ENCODE measurements around the gene ADAMTS12.
A peak's percentile ranks its signal among the peaks of the same experiment; 100 is the strongest.

ADAMTS12 gene

GRCh38 chr5:33745101-33745770 is 146.6 kb downstream of the ADAMTS12 start:
- DNase-seq, result no peak

DNA sequence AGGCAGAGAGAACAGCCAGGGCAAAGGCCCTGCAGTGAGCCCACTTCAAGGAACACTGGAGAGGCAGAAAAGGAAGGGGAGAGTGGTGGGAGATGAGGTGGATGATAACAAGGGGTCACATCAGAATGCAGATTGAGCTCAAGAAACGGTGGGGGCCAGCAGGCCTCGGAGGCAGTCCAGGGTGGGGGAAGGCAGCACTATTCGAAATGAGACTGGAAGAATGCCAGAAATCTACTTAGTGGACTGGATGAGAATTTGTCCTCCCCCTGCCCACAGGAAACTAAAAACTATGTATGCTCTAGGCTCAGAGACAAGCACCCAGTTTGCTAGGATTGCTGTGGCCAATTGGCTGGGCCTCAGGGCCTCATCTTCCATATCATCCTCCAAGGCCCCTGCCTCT is 148.7 kb downstream of the ADAMTS12 start:
- no peak for DNase-seq

DNA sequence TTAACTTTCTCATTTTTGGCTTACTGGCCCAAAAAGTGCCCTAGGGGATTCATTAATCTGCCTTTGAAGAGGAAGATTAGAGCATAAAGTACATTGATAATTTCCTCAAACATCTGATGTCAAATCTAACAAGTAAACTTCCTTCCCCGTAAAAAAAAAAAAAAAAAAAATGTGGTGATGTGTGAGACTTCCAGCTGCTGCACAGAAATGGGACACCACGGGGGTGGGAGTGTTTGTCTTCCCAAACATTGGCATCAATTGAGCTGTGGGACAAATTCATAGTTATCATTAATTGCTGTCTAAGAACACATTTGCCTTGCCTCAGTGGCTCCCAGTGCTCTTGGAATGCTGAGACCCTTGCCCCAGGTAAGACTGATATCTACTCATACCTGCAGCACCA is 149.6 kb downstream of the ADAMTS12 start:
- no peak for DNase-seq

GRCh38 chr5:33738967-33739366 is 152.8 kb downstream of the ADAMTS12 start:
- no peak for DNase-seq

- DNase-seq, result no peak
Observed at GRCh38 chr5:33738097-33738496, 153.7 kb downstream of the ADAMTS12 start.

GRCh38 chr5:33737697-33738096 is 154.1 kb downstream of the ADAMTS12 start:
- no peak for DNase-seq

- no peak for DNase-seq
Observed at GRCh38 chr5:33737284-33737683, 154.5 kb downstream of the ADAMTS12 start.

- no peak for DNase-seq
Observed at GRCh38 chr5:33736510-33736909, 155.3 kb downstream of the ADAMTS12 start.

- DNase-seq, result no peak
Observed at GRCh38 chr5:33735072-33735471, 156.7 kb downstream of the ADAMTS12 start.

GRCh38 chr5:33734537-33734936 is 157.3 kb downstream of the ADAMTS12 start:
- no peak for DNase-seq

DNA sequence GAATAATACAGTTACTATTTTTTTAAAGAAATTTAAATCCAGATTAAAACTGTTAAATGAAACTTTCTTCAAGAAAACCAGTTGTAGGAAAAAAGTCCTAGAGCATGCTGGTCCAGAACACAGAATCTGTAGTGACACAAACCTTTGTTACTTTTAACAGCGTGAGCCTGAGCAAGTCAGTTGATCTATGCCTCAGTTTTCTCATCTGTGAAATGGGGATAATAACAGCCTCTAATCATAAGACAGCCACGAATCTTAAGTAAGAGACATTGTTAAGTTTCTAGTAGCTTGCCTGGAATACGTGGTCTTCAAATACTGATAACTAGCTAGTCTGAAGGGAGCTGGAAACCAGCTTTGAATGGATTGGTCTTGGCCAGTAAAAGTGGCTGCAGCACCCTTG is 158.6 kb downstream of the ADAMTS12 start:
- no peak for DNase-seq

DNA sequence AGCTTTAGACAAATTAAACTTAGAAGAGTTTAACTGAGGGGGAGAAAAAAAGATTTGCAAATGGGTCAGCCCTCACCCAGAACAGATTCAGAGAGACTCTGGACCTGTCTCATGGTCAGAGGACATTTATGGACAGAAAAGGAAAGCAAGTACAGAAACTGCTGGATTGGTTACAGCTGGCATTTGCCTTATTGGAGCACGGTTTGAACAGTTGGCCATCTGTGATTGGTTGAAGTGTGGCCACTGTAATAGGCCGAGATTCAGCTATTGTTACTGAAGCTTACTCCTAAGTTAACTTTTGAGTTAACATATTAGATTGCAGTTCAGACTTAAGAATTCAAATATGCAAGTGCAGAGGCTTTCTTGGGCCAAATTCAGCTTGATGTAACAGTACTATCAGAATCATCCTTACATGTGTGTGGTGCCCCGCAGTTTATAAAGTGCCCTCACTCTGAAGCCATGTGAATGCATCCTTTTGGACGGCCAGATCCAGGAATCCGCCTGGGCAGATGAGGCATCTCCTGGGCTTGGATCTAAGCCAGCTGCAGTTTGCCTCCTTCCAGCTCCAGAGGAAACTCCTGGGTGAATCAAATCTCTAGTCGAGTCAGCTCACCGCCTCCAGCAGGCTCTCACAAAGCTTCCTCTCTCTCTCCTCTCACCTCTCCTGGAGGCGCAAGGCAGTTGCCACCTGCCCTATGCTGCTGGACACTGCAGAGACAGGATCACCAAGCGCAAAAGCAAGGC is 165.2 kb downstream of the ADAMTS12 start:
- DNase-seq, result no peak

DNA sequence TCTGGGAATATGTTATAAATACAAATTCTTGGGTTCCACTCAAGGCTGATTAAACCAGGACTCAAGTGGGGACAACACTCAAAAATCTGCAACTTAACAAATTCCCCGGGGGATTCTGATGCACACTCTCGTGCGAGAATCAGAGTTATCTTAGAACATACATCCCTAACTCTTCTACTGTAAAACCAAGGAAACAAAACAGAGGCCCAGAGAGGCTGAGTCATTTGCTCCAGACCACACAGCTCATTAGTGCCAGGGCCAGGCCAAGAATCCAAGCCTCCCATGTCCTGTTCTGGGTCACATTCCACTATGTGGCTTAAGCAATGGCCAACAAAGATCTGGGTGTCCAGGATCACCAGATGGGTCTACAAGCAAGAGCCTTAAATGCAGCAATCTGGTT is 166.0 kb downstream of the ADAMTS12 start:
- DNase-seq, result no peak

GRCh38 chr5:33721491-33722200 is 170.1 kb downstream of the ADAMTS12 start:
- DNase-seq, result no peak

DNA sequence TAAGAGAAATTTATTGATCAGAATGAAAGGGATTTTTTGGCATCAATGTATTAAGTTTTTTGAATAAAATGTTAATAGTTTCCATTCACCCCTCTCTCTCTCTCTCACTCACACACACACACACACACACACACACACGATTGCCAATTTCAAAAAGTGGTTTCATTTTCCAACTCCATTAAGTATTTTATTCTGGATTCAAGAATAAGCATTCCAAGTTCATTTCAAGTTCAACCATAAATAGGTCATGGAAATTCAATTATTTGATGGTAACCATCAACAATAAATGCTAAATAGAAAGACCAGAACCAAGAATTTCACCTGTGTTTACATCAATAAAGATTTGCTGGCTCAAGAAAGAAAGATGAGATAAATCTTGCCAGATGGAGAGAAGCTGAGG is 171.6 kb downstream of the ADAMTS12 start:
- DNase-seq, result no peak

- no peak for DNase-seq
Observed at GRCh38 chr5:33719769-33720168, 172.0 kb downstream of the ADAMTS12 start.

GRCh38 chr5:33715661-33716060 is 176.1 kb downstream of the ADAMTS12 start:
- DNase-seq, result no peak

- DNase-seq, result no peak
Observed at GRCh38 chr5:33713136-33713765, 178.5 kb downstream of the ADAMTS12 start.

DNA sequence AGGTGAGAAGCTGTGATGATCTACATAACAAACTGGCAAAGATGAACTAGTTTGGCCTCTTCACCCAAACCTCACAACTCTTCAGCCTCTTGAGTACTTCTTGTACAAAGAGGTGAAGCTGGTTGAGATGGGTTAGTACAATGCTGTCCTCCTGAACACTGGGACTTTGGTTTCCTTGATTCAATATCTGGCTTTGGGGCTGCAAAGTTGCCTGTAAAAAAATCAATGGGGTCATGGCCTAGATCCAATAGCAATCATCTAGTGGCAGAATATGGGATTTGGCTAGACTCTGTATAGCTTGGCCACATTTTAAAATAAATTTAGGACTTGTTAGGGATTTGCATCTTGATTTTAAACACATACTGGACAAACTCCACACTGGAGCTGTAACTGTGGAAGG is 179.1 kb downstream of the ADAMTS12 start:
- DNase-seq, result no peak

- peak; percentile 35 to 72 for DNase-seq
Observed at GRCh38 chr5:33711094-33711679, 180.6 kb downstream of the ADAMTS12 start.

DNA sequence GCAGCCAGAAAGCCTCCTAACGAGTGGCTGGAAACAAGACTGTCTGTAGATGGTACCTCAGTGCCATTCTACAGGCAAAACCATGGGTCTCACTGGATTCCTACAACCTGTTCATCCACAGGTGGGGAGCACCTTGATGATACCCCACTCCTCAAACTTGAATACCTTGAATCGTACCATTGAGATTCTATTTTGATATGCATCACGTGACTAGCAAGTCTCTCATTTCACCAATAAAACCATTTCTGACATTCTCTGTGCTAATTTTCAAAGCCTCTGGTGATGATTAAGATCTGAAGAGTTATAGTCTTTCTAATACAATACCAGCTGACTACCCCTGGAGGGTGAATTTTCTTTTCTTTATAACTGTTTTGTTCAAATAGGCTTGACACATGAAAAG is 188.9 kb downstream of the ADAMTS12 start:
- no peak for DNase-seq

GRCh38 chr5:33701951-33702350 is 189.8 kb downstream of the ADAMTS12 start:
- DNase-seq, result no peak

DNA sequence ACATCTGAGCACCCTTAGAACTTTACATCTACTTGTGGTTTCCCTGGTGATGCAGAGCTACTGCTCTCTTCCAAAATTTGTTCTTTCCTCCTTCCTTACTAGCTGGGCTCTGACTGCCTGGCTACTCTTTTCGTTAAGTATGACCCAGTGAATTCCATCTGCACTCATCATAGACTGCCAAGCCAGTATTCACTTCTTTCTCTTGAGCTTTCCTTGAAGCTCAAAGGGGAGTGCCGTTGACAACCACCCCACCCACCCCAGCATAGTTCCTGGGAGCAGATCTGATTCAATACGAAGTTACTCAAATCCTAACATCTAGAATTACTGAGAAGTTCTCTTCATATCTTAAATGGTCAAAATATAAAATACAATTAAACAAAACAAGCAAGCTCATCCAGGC is 190.5 kb downstream of the ADAMTS12 start:
- DNase-seq, result no peak
